Body of pancreas (tissue), 4 donors: ENCODE measurements around the gene RPIA. TPM values are rescaled to one million over a fixed set of nuclear protein-coding genes. Genes with fewer than 3 reads are reported as not detected.

Experiments
- ATAC-seq: fragments of 150-250 bp; one replicate; pipeline ENCODE4 v1.9.1; 2016
- DNase-seq, 4 donors: peaks; one replicate each; pipeline ENCODE4 v3.0.0-alpha.2; 2019
- H3K27ac ChIP-seq, 4 donors: fragments of 200-600 bp; sonication (generic); 1 replicate in 3 of 4; 2 replicates in 1 of 4; pipeline versions ENCODE4 v1.5.1 to v1.6.1; 2016 to 2019; ENCODE audit warnings: mild to moderate bottlenecking in 1 of 4, mixed read lengths in 1 of 4, moderate library complexity in 1 of 4
- H3K27me3 ChIP-seq, 2 donors: fragments of 200-600 bp; sonication (generic); one replicate each; pipeline ENCODE4 v1.6.0; 2016; ENCODE audit warnings: mild to moderate bottlenecking in 1 of 2
- H3K36me3 ChIP-seq, 2 donors: fragments of 200-600 bp; sonication (generic); replicated peaks in 1 of 2; 2 replicates each; pipeline ENCODE4 v1.5.1; 2016; ENCODE audit warnings: low read depth in 2 of 2; ENCODE audit not compliant: insufficient read depth in 1 of 2
- H3K4me1 ChIP-seq: fragments of 200-600 bp; sonication (generic); one replicate; pipeline ENCODE4 v1.6.0; 2016
- H3K4me3 ChIP-seq, 2 donors: fragments of 200-600 bp; sonication (generic); 1 replicate in 1 of 2; 2 replicates in 1 of 2; pipeline ENCODE4 v1.5.1; 2016 to 2019
- H3K9me3 ChIP-seq, 3 donors: fragments of 200-600 bp; sonication (generic); 1 replicate in 2 of 3; 2 replicates in 1 of 3; pipeline ENCODE4 v1.5.1; 2016
- POLR2A ChIP-seq, 3 donors: fragments of 450-650 bp; IDR thresholded peaks; one replicate each; pipeline ENCODE4 v1.6.1; 2016; ENCODE audit warnings: antibody characterized with exemption in 3 of 3, mild to moderate bottlenecking in 2 of 3
- WGBS, 2 donors: methylation state at CpG; one replicate each; pipeline ENCODE4 v1.1.5; 2017; 5-methylcytosine and 5-hydroxymethylcytosine counted together
- intact Hi-C: fragments of 100-400 bp; cut with DNase I; formaldehyde crosslinking; loops from one replicate; pipeline ENCODE4 v1.15.1; 2023
- total RNA-seq, 2 donors: library from RNA; depleted of rRNA; stranded (reverse); fragments of >200 nt; gene quantifications; one replicate each; pipeline ENCODE4 v1.1.0, GENCODE V29; 2016
- TF ChIP-seq, protein P1 (sequence below), 7 experiments: fragments of 450-650 bp in 4 of 7; fragments of 200-600 bp in 3 of 7; sonication (generic) in 3 of 7; IDR thresholded peaks; one replicate each; pipeline ENCODE4 v1.5.1; 2016 to 2019; ENCODE audit warnings: antibody characterized with exemption in 7 of 7

RPIA gene
- total RNA-seq, 2 donors from 2014 or later, result 10.9 to 18.5 TPM

DNA sequence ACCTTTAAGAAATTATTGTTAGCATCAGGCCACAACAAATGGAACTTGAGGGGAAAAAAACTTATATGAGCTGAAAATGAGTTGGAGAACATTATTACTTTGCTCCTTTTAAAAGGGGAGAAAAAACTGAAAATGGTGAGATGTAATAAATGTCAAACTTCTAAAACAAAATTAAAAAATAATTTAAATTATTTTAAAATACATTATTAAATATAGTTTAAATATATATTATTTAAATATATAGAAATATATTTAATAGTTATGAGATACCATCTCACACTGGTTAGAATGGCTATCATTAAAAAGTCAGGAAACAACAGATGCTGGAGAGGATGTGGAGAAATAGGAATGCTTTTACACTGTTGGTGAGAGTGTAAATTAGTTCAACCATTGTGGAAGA, 28.9 kb downstream of the RPIA start:
- peaks cover 21% of the 10 kb centered on the region for H3K4me1 ChIP-seq
- H3K4me3 ChIP-seq, result no peak overlapping the region
- no peak for TF ChIP-seq POLR2A (IDR thresholded peaks at IDR 0.05)
- TF ChIP-seq, protein P1, sequence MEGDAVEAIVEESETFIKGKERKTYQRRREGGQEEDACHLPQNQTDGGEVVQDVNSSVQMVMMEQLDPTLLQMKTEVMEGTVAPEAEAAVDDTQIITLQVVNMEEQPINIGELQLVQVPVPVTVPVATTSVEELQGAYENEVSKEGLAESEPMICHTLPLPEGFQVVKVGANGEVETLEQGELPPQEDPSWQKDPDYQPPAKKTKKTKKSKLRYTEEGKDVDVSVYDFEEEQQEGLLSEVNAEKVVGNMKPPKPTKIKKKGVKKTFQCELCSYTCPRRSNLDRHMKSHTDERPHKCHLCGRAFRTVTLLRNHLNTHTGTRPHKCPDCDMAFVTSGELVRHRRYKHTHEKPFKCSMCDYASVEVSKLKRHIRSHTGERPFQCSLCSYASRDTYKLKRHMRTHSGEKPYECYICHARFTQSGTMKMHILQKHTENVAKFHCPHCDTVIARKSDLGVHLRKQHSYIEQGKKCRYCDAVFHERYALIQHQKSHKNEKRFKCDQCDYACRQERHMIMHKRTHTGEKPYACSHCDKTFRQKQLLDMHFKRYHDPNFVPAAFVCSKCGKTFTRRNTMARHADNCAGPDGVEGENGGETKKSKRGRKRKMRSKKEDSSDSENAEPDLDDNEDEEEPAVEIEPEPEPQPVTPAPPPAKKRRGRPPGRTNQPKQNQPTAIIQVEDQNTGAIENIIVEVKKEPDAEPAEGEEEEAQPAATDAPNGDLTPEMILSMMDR (IDR thresholded peaks at IDR 0.05), result no peak
- ATAC-seq (no peak), DNase-seq (no peak)
- H3K36me3 ChIP-seq, result no peaks in the 10 kb centered on the region
- intact Hi-C loops, result no loop called here
- no peaks in the 10 kb centered on the region for H3K9me3 ChIP-seq
- no peak overlapping the region for H3K27ac ChIP-seq
- H3K27me3 ChIP-seq, result no peaks in the 10 kb centered on the region

DNA sequence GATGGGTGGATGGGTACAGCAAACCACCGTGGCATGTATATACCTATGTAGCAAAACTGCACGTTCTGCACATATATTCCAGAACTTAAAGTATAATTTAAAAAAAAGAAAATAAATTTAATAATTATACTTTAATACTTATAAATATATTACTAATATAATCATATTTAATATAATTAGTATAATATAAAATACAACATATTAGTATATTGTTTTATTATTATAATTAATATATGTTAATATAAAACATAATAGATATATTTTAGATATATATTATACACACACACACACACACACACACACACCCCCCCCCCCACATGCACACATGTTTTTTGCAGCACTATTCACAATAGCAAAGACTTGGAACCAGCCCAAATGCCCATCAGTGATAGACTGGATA, 29.8 kb downstream of the RPIA start:
- DNase-seq (no peak), ATAC-seq (no peak)
- no peak for TF ChIP-seq POLR2A (IDR thresholded peaks at IDR 0.05)
- TF ChIP-seq, protein P1 (IDR thresholded peaks at IDR 0.05), result no peak

DNA sequence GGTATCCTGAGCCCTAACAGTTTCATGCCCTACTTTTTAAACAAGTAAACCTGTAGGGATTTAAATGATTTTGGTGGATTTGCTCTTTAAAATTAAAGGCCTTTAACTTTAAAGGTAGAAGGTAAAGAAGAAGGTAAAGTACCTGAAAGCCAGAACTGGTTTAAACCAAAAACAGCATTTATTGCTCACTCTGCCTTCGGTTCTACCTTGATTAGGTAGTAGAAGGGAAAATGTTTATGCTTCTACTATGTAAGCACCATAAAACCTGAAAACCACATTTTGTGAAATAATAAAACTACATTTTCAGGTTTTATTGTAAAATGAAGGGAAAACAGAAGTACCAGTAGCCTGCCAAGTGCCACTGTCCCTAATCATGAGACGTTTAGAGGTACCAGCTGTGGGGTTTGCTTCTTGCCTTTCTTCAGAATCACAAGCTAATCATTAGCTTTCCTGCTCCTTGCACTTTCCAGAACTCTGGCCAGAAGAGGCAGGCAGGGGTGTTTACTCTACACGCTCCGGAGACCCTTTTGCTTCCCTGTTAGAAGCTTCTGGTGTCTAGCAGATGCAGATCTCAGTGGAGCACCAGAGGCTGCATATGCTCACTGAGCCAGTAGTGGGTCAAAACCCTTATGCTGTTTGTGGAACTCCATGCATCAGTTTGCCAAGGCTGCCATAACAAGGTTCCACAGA, 33.3 kb downstream of the RPIA start:
- H3K27ac ChIP-seq, result peak overlapping the region in 3 of 4 donors; percentile 46 to 65 (median 63)
- no peak for TF ChIP-seq POLR2A (IDR thresholded peaks at IDR 0.05)
- TF ChIP-seq, protein P1 (IDR thresholded peaks at IDR 0.05), result no peak
- no peaks in the 10 kb centered on the region for H3K9me3 ChIP-seq
- WGBS, 2 donors, result 22 to 28% methylated on average over 4 of the region's 4 CpGs
- no peaks in the 10 kb centered on the region for H3K27me3 ChIP-seq
- peak in 2 of 4 donors; percentile 40 to 41 for DNase-seq
- H3K4me1 ChIP-seq, result peaks cover 31% of the 10 kb centered on the region
- H3K36me3 ChIP-seq, result no peaks in the 10 kb centered on the region
- peak; percentile 78 for ATAC-seq
- intact Hi-C loops, result no loop called here
- no peak overlapping the region for H3K4me3 ChIP-seq

More for the DNA sequence above, 29.8 kb downstream of the RPIA start:
- Histone ChIP-seq H3K27me3 (no peaks in the 10 kb centered on the region), H3K9me3 (no peaks in the 10 kb centered on the region), H3K4me1 (peaks cover 27% of the 10 kb centered on the region), H3K36me3 (no peaks in the 10 kb centered on the region), H3K27ac (no peak overlapping the region), H3K4me3 (no peak overlapping the region)
- WGBS, 2 donors, result 96% methylated on average over 2 of the region's 2 CpGs
- intact Hi-C loops, result no loop called here

DNA sequence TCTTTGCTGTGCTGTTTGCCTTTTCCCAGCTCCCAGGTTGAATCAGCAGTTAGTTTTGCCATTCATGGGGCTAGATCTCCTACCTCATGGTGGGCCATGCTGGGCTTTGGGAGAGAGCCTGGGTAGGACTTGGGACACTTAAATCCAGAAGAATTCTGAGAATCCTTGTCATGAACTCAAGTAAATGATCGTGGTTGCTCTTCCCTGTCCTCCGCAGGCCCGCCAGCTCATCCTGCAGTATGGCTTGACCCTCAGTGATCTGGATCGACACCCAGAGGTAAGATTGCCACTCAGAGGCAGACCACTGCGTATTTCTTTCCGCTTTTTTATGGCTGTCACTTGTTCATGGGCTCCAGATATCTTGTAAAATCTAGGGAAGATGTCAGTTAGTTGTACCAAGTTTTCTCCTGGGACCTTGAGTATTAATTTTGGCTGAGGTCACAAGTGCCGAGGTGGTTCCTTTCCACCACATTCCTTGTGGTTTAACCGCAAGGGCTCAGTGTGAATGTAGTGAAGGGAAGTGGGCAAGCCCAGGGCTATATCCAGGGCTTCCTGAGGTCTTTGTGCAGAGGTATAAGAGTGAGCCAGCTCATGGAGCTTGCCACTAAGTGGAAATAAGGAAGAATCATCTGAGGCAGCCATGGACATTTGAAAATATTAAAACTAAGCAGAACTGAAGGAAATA, 37.7 kb downstream of the RPIA start:
- no peaks in the 10 kb centered on the region for H3K36me3 ChIP-seq
- ATAC-seq (no peak), DNase-seq (no peak)
- H3K4me1 ChIP-seq, result peaks cover 27% of the 10 kb centered on the region
- 87 to 92% methylated on average over 8 of the region's 8 CpGs for WGBS, 2 donors
- H3K4me3 ChIP-seq, result no peak overlapping the region
- intact Hi-C loops, result no loop called here
- no peaks in the 10 kb centered on the region for H3K27me3 ChIP-seq
- TF ChIP-seq POLR2A (IDR thresholded peaks at IDR 0.05), result no peak
- TF ChIP-seq, protein P1 (IDR thresholded peaks at IDR 0.05), result no peak
- no peaks in the 10 kb centered on the region for H3K9me3 ChIP-seq
- no peak overlapping the region for H3K27ac ChIP-seq
